Esophagus squamous epithelium (tissue), 5 donors: Measurements from ENCODE around the gene FHIT. TPM values are rescaled to one million over a fixed set of nuclear protein-coding genes. Genes with fewer than 3 reads are reported as not detected.
"Not testable (repeated sequence)": the region's sequence is repeated elsewhere in the genome, so short reads cannot be mapped to it uniquely, and the experiment has no call there.

Experiments used
- DNase-seq: peaks from one replicate; lab custom pipeline; 2025; lab: John Stamatoyannopoulos, UW
- H3K27ac ChIP-seq, 4 donors: fragments of 200-600 bp; sonication (generic); one replicate each; pipeline ENCODE4 v1.5.1; 2016 to 2019; ENCODE audit warnings: mild to moderate bottlenecking in 1 of 4
- H3K27me3 ChIP-seq, 4 donors: fragments of 200-600 bp; sonication (generic); 1 replicate in 3 of 4; 2 replicates in 1 of 4; pipeline versions ENCODE4 v1.5.1 to v1.6.0; 2017 to 2021; ENCODE audit warnings: antibody characterized with exemption in 1 of 4
- H3K36me3 ChIP-seq, 3 donors: fragments of 200-600 bp; sonication (generic); one replicate each; pipeline ENCODE4 v1.5.1; 2016 to 2019
- H3K4me1 ChIP-seq, 3 donors: fragments of 200-600 bp; sonication (generic); one replicate each; pipeline ENCODE4 v1.5.1; 2017 to 2019
- H3K4me3 ChIP-seq, 4 donors: fragments of 200-600 bp; sonication (generic); 1 replicate in 3 of 4; 2 replicates in 1 of 4; pipeline ENCODE4 v1.5.1; 2016 to 2019; ENCODE audit warnings: mild to moderate bottlenecking in 2 of 4, moderate library complexity in 1 of 4
- H3K9me3 ChIP-seq, 3 donors: fragments of 200-600 bp; sonication (generic); one replicate each; pipeline ENCODE4 v1.5.1; 2016 to 2019
- CTCF ChIP-seq, 6 experiments: fragments of 450-650 bp in 4 of 6; fragments of 200-600 bp in 2 of 6; sonication (generic) in 2 of 6; IDR thresholded peaks; one replicate each; pipeline ENCODE4 v1.5.1; 2016 to 2019; ENCODE audit warnings: antibody characterized with exemption in 6 of 6, mild to moderate bottlenecking in 4 of 6, moderate library complexity in 4 of 6
- POLR2A ChIP-seq, 4 donors: fragments of 450-650 bp; IDR thresholded peaks; one replicate each; pipeline ENCODE4 v1.6.1; 2017; ENCODE audit warnings: antibody characterized with exemption in 4 of 4, mild to moderate bottlenecking in 4 of 4, moderate library complexity in 3 of 4
- WGBS, 2 donors: methylation state at CpG; one replicate each; pipeline ENCODE4 v1.1.5; 2018; 5-methylcytosine and 5-hydroxymethylcytosine counted together
- intact Hi-C: fragments of 100-400 bp; cut with DNase I; formaldehyde crosslinking; loops from one replicate; pipeline ENCODE4 v1.15.0; 2022
- total RNA-seq, 4 donors: library from RNA; depleted of rRNA; stranded (reverse); fragments of >200 nt; gene quantifications; one replicate each; pipeline ENCODE4 v1.1.0, GENCODE V29; 2016
- donor health status: DM: yes; HTN: yes; CAD: no.

FHIT gene
- total RNA-seq, 4 donors from 2014 or later: 0.64 to 5.7 (median 3.1) TPM

- DNase-seq: no peak
- Histone ChIP-seq H3K27ac (no peak overlapping the region), H3K4me3 (no peak overlapping the region), H3K27me3 (no peaks in the 10 kb centered on the region), H3K36me3 (no peaks in the 10 kb centered on the region), H3K9me3 (no peaks in the 10 kb centered on the region), H3K4me1 (no peaks in the 10 kb centered on the region)
- TF ChIP-seq CTCF (IDR thresholded peaks at IDR 0.05): no peak
- no peak for TF ChIP-seq POLR2A (IDR thresholded peaks at IDR 0.05)
- intact Hi-C loops: no loop called here
Observed at GRCh38 chr3:61192222-61192621, 59.0 kb downstream of the FHIT start.

- intact Hi-C loops, H3K4me1 ChIP-seq, DNase-seq, H3K36me3 ChIP-seq, H3K27ac ChIP-seq, H3K9me3 ChIP-seq, H3K4me3 ChIP-seq, H3K27me3 ChIP-seq: not testable (repeated sequence)
- 67 to 94% methylated on average over 1 of the region's 1 CpG for WGBS, 2 donors
Observed at GRCh38 chr3:61190205-61190604, 61.0 kb downstream of the FHIT start.

GRCh38 chr3:61186030-61186429 is 65.2 kb downstream of the FHIT start:
- H3K27ac ChIP-seq: no peak overlapping the region
- intact Hi-C loops: no loop called here
- WGBS, 2 donors: 54 to 74% methylated on average over 3 of the region's 3 CpGs

GRCh38 chr3:61184956-61185355 is 66.3 kb downstream of the FHIT start:
- TF ChIP-seq CTCF (IDR thresholded peaks at IDR 0.05) (no peak), POLR2A (IDR thresholded peaks at IDR 0.05) (no peak)
- Histone ChIP-seq H3K9me3 (no peaks in the 10 kb centered on the region), H3K4me3 (no peak overlapping the region), H3K27me3 (no peaks in the 10 kb centered on the region), H3K4me1 (peaks cover 0 to 14% (median 0%) of the 10 kb centered on the region in 3 donors), H3K36me3 (no peaks in the 10 kb centered on the region), H3K27ac (no peak overlapping the region)
- intact Hi-C loops: no loop called here
- no peak for DNase-seq
- WGBS, 2 donors: 43 to 62% methylated on average over 4 of the region's 4 CpGs

More at GRCh38 chr3:61186030-61186429, 65.2 kb downstream of the FHIT start:
- Histone ChIP-seq H3K36me3 (no peaks in the 10 kb centered on the region), H3K9me3 (no peaks in the 10 kb centered on the region), H3K4me3 (no peak overlapping the region), H3K4me1 (peaks cover 0 to 14% (median 0%) of the 10 kb centered on the region in 3 donors), H3K27me3 (no peaks in the 10 kb centered on the region)
- no peak for DNase-seq
- TF ChIP-seq CTCF (IDR thresholded peaks at IDR 0.05) (no peak), POLR2A (IDR thresholded peaks at IDR 0.05) (no peak)

- H3K4me3 ChIP-seq: no peak overlapping the region
- no peaks in the 10 kb centered on the region for H3K27me3 ChIP-seq
- no peaks in the 10 kb centered on the region for H3K36me3 ChIP-seq
- TF ChIP-seq CTCF (IDR thresholded peaks at IDR 0.05) (no peak), POLR2A (IDR thresholded peaks at IDR 0.05) (no peak)
- intact Hi-C loops: no loop called here
- H3K4me1 ChIP-seq: peaks cover 0 to 14% (median 0%) of the 10 kb centered on the region in 3 donors
- DNase-seq: no peak
- H3K27ac ChIP-seq: no peak overlapping the region
- H3K9me3 ChIP-seq: no peaks in the 10 kb centered on the region
Observed at GRCh38 chr3:61182662-61183061, 68.6 kb downstream of the FHIT start.

- no peaks in the 10 kb centered on the region for H3K27me3 ChIP-seq
- no peaks in the 10 kb centered on the region for H3K9me3 ChIP-seq
- DNase-seq: no peak
- H3K4me3 ChIP-seq: no peak overlapping the region
- no peaks in the 10 kb centered on the region for H3K36me3 ChIP-seq
- TF ChIP-seq CTCF (IDR thresholded peaks at IDR 0.05) (no peak), POLR2A (IDR thresholded peaks at IDR 0.05) (no peak)
- peaks cover 0 to 14% (median 0%) of the 10 kb centered on the region in 3 donors for H3K4me1 ChIP-seq
- no peak overlapping the region for H3K27ac ChIP-seq
- intact Hi-C loops: no loop called here
- 36 to 65% methylated on average over 2 of the region's 2 CpGs for WGBS, 2 donors
Observed at GRCh38 chr3:61181874-61182273, 69.4 kb downstream of the FHIT start.
